Omental fat pad (tissue), 4 donors: Measurements from ENCODE around the gene OPA1. TPM values are rescaled to one million over a fixed set of nuclear protein-coding genes. Genes with fewer than 3 reads are reported as not detected.

Experiments used
- ATAC-seq: fragments of 150-250 bp; one replicate; pipeline ENCODE4 v1.9.1; 2016; ENCODE audit warnings: mild to moderate bottlenecking, moderate library complexity; ENCODE audit not compliant: low FRiP score
- DNase-seq: peaks from one replicate; pipeline ENCODE4 v3.0.0-alpha.2; 2019; ENCODE audit warnings: low spot score
- CTCF ChIP-seq, 3 donors: fragments of 450-650 bp; IDR thresholded peaks; one replicate each; pipeline ENCODE4 v1.5.1; 2016 to 2017; ENCODE audit warnings: antibody characterized with exemption in 3 of 3, mild to moderate bottlenecking in 3 of 3, moderate library complexity in 2 of 3
- total RNA-seq, 4 donors: library from RNA; depleted of rRNA; stranded (reverse); fragments of >200 nt; gene quantifications; one replicate each; pipeline ENCODE4 v1.1.0, GENCODE V29; 2016

OPA1 gene
- total RNA-seq, 4 donors from 2014 or later, result 40.3 to 64.1 (median 41.9) TPM

GRCh38 chr3:193641440-193641775 is 48.4 kb downstream of the OPA1 start:
- ATAC-seq, result no peak
- no peak for TF ChIP-seq CTCF (IDR thresholded peaks at IDR 0.05)
- DNase-seq, result no peak

GRCh38 chr3:193645806-193646205 is 52.8 kb downstream of the OPA1 start:
- ATAC-seq, result no peak
- no peak for TF ChIP-seq CTCF (IDR thresholded peaks at IDR 0.05)
- no peak for DNase-seq

- no peak for TF ChIP-seq CTCF (IDR thresholded peaks at IDR 0.05)
- DNase-seq (no peak), ATAC-seq (no peak)
Measured at GRCh38 chr3:193648542-193649076, 55.6 kb downstream of the OPA1 start.

- ATAC-seq (no peak), DNase-seq (no peak)
- no peak for TF ChIP-seq CTCF (IDR thresholded peaks at IDR 0.05)
Measured at GRCh38 chr3:193650585-193650984, 57.6 kb downstream of the OPA1 start.

GRCh38 chr3:193655831-193656433 is 62.9 kb downstream of the OPA1 start:
- ATAC-seq (no peak), DNase-seq (no peak)
- TF ChIP-seq CTCF (IDR thresholded peaks at IDR 0.05), result no peak

- ATAC-seq (no peak), DNase-seq (no peak)
- no peak for TF ChIP-seq CTCF (IDR thresholded peaks at IDR 0.05)
Measured at GRCh38 chr3:193656445-193656844, 63.4 kb downstream of the OPA1 start.

GRCh38 chr3:193656878-193657282 is 63.9 kb downstream of the OPA1 start:
- ATAC-seq (no peak), DNase-seq (no peak)
- TF ChIP-seq CTCF (IDR thresholded peaks at IDR 0.05), result no peak
